Measurements from ENCODE around the gene NPB.

The NPB gene

DNA sequence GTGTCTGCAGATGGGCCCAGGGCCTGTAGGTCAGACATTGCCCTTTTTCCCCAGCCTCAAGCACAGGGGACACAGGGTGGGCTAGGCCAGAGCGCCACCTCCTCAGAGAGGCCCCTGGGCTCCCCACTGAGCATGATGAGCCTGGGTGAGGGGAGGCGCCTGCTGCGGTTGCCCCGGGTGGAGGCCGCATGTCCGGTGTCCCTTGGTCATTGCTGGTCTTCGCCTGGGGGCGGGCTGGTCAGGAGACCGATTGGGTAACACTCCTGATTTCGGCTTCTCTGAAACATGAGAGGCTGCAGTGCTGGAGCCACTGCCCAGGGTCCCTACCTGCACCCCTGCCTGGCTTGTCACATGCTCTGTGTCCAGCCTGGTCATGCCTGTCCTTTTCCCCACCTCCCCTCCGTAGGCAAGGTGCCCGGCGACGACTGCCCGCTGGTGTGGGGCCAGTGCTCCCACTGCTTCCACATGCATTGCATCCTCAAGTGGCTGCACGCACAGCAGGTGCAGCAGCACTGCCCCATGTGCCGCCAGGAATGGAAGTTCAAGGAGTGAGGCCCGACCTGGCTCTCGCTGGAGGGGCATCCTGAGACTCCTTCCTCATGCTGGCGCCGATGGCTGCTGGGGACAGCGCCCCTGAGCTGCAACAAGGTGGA lies 2.4 kb upstream of the NPB start:
- no peak for DNase-seq

DNA sequence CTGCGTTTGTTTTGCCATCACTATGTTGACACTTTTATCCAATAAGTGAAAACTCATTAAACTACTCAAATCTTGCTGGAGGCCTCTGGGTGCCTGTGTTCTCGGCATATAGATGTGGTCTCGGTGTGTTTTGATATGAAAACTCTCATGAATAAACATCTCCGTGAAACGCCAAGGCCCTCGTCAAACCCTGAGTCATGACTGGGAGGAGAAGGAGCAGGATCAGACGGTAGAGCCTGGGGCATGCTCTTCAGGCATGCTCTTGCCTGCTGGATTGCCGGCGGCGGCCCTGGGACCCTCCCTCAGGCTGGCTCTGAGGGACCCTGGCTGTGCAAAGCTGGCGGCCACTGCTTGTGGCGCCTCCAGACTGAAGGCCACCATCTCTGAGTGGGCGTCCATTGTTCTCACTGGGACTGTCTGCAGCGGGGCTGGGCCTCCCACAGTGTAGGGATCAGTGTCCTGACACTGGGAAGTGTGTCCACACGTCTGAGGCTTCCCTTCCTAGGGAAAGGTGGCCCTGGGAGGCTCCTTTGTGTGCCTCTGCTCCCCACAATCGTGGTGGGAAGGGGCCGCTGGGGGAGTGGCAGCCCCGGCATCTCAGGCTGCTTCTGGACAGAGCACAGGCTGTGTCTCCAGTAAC lies 1.7 kb upstream of the NPB start:
- no peak for DNase-seq

GRCh38 chr17:81901167-81902022 lies 643 bp upstream of the NPB start:
- DNase-seq, result no peak

DNA sequence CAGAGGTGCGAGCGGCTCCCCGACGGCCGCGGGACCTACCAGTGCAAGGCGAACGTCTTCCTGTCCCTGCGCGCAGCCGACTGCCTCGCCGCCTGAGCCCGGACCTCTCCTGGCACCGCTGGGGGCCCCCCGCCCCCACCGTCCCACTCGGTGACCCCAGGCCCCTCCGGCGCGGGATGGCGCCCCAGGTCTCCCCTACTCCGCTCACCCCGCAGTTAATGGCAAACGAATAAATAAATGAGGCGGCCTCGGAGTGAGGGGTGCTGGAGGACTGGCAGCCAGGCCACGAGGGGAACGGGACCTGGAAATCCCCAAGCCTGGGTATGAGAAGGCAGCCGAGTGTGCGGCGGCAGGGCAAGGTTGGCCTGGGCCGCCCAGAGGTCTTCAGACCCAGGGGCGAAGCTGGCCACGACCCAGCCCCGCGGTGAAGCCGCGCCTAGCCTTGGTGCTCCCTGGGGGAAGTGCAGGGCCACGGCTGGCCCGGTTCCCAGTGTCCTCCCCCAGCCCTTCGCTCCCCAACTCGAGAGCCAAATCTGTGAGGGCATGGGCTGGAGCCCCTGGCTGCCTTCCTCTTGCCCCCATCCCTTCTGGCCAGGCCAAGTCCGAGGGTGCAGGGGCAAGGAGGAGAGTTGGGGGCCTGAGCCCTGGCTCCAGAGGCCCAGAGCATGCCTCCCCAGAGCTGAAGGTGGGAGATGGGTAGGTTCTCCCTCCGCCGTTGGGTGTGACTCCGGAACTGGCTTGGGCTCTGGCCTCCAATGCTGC lies 796 bp downstream of the NPB start:
- DNase-seq, result no peak

- no peak for DNase-seq
Observed at GRCh38 chr17:81903415-81903831, 1.4 kb downstream of the NPB start.

DNA sequence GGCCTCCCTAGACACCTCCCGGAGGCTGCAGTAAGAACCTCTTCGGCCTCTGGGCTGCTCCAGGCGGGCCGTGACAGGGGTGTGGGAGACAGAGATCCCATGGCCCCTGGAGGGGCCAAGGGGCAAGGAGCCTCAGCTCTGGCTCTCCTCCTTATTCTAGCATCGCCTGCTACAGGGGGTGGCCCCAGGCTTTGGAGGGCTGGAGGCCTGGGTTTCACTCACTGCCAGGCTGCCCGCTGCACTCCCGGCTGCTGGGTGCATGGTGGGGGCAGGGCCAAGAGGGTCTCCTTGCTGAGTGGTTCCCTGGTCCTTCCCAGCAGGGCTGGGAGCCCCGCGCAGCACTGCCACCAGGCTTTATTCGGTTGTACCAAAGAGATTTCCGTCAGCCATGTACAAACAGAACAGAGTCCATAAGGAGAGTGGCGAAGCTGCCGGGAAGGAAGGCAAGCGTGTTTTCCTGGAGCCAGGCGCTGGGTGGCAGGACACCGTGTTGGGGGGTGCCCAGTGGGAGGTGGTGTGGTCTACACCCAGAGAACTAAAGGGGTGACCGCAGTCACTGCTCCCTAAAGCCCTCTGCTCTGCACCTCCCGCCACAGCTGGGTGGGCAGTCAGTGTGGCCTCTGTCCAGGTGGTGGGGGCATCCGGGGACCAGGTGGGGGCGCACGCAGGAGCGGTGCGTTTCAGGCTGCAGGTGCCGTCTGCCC lies 2.0 kb downstream of the NPB start:
- DNase-seq, result no peak

DNA sequence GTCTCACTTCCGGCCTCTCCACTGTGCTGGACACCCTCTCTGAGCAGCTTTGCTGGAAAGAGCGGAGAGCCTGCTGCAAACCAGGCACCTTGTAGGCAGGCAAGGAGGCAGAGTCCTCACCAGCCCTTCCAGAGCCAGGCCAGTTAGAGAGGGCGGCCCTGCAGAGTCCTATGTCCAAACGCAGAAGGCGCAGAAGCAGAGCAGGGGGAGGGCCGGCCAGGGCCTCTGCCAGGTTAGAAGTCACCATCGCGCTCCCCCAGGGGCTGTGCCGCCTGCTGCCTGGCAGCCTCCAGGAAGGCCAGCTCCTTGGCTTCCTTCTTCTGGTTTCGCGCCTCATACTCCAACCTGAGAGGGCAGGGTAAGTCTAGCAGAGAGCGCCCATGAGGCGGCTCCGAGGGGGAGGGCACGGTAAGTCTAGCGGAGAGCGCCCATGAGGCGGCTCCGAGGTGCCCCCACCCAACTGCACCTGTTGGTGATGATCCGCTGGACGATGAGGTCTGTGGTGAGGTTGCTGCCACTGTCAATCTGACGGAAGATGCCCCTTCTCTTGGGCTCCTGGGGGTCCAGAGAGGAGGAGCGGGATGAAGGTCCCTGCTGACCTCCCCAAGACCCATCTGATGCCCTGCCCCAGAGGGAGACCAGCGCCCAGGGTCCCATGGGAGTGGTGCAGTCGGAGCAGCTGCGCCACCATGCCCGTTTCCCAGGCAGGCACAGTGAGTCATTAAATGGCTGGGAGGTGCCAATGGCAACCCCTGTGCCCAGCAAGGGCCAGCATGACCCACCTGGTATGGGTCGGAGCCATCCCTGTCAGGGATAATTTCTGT lies 2.8 kb downstream of the NPB start:
- no peak for DNase-seq

- DNase-seq, result no peak
Observed at GRCh38 chr17:81905424-81905875, 3.4 kb downstream of the NPB start.

DNA sequence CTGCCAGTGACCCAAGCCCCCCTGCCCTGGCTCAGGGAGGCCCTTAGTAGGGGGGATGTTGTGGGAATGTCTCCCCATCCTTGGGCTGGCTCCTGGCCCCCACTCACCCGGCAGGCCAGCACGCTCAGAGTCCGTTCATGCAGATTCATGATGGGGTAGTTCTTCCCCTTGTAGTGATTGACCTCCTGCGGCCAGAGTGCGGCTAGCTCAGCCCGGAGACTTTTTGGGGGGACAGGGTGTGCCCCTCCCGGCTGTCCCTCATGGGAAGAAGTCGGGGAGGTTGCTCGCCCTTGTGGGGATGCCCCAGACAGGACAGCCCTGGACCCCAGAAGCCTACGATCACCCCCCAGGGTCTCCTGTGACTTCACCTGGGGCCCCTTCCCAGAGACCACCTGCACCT lies 4.0 kb downstream of the NPB start:
- DNase-seq, result no peak

- no peak for DNase-seq
Observed at GRCh38 chr17:81906476-81907218, 4.6 kb downstream of the NPB start.

GRCh38 chr17:81907219-81908145 lies 5.4 kb downstream of the NPB start:
- no peak for DNase-seq

GRCh38 chr17:81908793-81909192 lies 6.8 kb downstream of the NPB start:
- no peak for DNase-seq

GRCh38 chr17:81909231-81909630 lies 7.2 kb downstream of the NPB start:
- DNase-seq, result no peak

DNA sequence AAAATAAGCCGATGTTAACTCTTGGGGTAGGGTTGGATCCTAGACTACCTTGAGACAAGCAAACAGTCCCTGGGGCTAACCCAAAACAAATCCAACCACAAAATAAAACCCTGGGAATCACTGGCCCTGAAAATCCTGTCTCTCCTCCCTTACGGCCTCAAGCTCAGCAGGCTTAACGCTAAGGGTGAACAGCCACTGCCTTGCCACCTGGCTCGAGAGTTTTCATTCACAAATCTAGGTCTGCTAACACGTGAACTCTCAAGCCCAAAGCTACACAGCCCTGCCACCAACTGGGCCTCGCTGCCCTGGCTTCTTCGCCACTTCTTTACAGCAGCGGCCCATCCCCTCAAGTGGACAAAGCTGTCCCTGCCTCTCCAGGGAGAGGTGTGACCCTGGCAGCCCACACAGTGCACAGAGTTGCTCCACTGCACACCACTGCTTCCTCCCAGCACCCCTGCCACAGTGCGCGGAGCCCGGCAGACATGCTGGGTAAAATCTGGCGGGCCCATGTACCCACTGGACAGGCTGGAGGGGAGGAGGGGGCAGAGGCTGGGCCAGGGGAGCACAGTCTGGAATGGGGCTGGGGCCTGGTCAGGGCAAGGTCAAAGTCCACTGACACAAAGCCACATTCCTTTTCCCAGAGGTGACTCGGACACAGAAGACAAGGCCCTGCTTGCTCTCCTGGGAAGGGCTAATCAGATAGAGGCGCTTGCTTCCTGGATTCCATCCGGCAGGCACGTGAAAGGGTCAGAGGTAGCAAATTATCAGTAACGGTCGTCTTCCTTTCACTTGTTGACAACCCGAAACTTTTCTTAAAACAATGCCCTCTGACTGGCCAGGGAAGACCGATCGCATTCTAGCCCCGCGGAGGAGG lies 8.2 kb downstream of the NPB start:
- no peak for DNase-seq

- no peak for DNase-seq
Observed at GRCh38 chr17:81910840-81911276, 8.8 kb downstream of the NPB start.

DNA sequence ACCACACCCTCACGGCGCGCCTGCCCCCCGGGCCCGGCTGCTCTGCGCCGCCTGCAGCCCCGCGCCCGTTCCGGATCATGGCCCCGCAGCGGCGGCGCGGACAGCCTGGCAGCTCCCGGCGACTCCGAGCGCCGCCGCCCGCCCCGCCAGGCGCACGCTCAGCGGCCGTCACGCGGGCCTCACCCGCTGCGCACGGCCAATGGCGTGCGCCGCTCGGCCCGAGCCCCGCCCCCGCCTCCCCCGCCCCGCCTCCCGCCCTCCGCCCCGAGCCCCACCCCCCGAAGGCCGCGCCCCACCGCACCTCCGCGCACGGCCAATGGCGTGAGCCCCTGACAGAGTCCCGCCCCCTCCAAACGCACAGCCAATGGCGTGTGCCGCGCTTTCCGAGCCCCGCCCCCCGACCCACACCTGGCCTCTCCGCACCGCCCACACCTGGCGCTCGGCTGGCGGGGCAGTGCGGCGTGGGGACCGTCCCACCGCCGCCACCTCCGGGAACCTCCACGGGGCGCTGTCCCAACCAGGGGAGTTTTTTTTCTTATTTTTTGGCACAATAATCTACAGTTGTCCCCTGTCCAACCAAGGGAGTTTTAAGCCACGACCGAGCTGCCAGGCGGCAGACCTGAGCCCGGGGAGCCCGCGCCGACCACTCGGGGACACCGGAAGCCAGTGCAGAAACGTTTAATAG lies 9.4 kb downstream of the NPB start, which contains the start of gene PCYT2:
Gene PCYT2, minus strand, starts transcription at position 123 of the 685 bp plus-strand sequence. Its CDS starts 44 bp downstream, at position 79.
- peak; percentile 50 to 60 for DNase-seq

DNA sequence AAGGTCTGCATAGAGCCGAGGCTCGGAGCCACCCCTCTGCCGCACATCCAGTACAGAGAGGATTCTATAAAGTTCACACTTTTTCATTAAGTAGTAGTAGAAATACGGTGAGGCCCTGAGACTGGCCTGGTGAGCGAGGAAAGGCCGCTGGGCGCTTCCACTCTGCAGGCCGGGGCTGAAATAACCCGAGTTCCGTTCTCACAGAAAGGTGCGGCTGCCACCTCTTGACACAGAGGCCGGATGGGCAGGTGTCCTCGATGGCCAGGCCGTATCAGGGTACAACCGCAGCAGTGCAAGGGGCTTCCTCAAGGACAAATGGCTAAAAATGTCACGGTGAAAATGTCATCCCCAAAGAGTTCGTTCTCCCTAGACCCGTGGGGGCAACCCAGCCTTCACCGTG lies 9.9 kb downstream of the NPB start:
- no peak for DNase-seq

All from bone marrow (tissue), 2 donors.